NOMO-1 treated with DMSO at 0.1 percent for 48 hours (cell line): ENCODE results near the gene PPP1R13B.
A peak's percentile ranks its signal among the peaks of the same experiment; 100 is the strongest.
"Not testable (repeated sequence)": the region's sequence is repeated elsewhere in the genome, so short reads cannot be mapped to it uniquely, and the experiment has no call there.

Experiments
- DNase-seq: peaks from one replicate; lab custom pipeline; 2025; ENCODE audit not compliant: unreplicated experiment; lab: John Stamatoyannopoulos, UW

PPP1R13B gene

GRCh38 chr14:103801459-103801858 is 45.9 kb downstream of the PPP1R13B start:
- peak; percentile 77 for DNase-seq

- not testable (repeated sequence) for DNase-seq
Observed at GRCh38 chr14:103793192-103793591, 54.2 kb downstream of the PPP1R13B start.

GRCh38 chr14:103788086-103788485 is 59.3 kb downstream of the PPP1R13B start:
- DNase-seq: no peak

DNA sequence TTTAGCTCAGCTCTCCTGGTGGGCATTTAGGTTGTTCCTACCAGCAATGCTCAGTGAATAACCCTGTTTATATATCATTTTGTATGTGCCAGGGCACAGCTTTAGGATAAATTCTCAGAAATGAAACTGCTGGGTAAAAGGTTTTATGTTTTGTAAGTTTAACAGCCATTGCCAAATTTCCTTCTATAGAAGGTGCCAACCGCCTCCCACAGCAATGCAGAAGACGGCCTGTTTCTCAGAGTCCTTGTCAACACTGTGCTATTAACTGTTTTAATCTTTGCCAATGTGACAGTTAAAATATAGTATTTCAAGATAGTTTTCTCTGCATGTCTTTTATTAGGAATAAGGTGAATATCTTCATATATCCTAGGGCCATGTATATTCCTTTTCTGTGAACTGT is 65.0 kb downstream of the PPP1R13B start:
- DNase-seq: no peak

DNA sequence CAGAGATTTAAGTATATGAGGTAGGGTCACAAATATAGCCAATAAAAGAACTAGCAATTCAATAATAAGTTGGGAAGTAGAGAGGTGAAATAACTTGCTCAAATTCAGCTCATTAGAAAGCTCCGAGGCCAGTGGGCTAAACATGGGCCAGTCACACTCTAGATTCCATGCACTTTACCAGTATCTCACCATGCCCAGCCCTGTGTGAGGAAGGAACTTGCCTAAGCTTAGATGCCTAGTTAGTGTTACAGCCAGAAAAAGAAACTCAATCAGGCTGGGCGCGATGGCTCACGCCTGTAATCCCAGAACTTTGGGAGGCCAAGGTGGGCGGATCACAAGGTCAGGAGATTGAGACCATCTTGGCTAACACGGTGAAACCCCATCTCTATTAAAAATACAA is 71.1 kb downstream of the PPP1R13B start:
- not testable (repeated sequence) for DNase-seq

DNA sequence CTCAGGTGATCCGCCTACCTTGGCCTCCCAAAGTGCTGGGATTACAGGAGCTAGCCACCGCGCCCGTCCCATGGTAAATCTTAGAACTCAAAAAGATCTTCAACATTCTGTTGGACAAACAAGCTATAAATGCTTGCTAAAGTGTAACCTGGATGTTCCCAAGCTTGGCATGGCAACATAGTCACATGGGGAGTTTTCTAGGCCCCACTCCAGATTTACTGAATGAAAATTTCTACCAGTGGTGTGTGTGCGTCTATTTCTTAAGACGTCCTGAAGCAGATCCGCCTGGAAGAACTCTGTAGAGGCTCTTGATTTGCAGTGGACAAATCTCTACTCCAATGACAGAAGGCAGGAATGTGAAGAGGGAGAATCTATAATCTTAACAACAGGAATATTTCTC is 71.9 kb downstream of the PPP1R13B start:
- DNase-seq: no peak

GRCh38 chr14:103773521-103773920 is 73.9 kb downstream of the PPP1R13B start:
- DNase-seq: no peak

GRCh38 chr14:103772078-103772712 is 75.2 kb downstream of the PPP1R13B start:
- DNase-seq: no peak

DNA sequence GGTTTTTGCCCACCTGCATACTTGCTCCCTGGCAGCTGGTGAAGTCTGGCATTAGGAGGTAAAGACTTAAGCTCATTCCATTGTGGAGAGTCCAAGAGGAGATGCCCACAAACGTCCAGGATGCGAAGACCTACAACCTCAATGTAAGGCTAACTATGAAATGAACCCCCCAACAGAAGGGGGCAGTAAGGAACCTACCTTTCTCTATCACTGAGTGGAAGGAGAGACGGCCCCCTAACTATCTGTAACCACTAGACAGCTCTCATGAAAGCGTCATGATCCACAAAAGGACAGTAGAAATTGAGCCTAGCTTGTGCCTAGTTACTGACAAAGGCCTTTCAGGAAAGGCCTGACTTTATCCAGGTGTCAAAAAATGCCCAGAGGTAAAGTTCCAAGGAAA is 76.5 kb downstream of the PPP1R13B start:
- DNase-seq: no peak

DNA sequence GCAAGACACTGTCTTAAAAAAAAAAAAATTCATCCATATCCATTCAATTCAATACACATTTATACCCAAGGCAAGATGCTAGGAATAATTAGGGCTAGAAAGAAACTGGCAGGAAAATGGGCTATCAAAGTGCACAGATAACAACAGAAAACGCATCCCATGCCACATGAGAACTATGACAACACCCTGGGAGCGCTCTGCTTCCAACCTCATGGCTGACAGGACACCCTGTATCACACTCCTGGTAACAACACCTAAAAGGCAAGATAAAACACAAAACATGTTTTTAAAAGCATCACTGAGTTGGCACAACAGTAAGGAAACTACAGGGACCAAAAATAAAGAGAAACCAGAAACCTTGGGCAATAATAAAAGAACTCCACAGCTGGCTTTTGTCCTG is 76.9 kb downstream of the PPP1R13B start:
- DNase-seq: no peak

GRCh38 chr14:103767336-103767894 is 80.0 kb downstream of the PPP1R13B start:
- DNase-seq: no peak

- no peak for DNase-seq
Observed at GRCh38 chr14:103765526-103765925, 81.8 kb downstream of the PPP1R13B start.

GRCh38 chr14:103763730-103764488 is 83.5 kb downstream of the PPP1R13B start:
- DNase-seq: no peak

DNA sequence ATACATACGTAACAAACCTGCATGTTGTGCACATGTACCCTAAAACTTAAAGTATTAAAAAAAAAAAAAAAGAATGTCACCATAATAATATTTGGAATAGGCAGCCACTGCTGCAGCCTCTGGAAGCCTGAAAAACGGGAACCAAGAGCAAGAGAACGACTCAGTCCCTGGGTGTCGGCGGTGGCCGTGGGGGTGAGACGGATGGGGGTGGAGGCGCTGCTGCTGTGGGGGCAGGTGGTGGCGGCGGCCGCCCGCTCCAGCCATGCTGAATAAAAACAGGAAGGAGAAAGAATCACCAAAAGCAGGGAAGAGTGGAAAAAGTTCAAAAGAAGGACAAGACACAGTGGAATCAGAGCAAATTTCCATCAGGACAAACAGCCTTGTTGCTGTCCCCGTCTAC is 84.8 kb downstream of the PPP1R13B start:
- DNase-seq: peak; percentile 4

DNA sequence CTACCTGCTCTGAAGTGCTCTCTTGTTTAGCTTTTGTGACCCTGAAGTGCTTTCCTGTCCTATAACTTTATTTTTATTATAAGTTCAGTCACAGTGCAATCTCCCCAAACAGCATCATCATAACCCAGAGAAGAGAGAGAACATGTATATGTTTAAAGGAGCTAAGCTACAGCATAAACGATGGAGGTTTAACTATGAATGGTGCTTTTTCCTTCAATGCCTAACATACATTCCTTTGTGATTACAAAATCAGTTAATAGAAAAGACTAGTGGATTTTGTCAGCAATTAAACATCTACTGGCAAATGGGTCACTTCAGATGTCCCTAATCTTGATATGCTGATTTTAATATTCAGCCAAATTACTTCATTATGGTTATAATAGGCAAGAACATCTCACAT is 85.3 kb downstream of the PPP1R13B start:
- no peak for DNase-seq

DNA sequence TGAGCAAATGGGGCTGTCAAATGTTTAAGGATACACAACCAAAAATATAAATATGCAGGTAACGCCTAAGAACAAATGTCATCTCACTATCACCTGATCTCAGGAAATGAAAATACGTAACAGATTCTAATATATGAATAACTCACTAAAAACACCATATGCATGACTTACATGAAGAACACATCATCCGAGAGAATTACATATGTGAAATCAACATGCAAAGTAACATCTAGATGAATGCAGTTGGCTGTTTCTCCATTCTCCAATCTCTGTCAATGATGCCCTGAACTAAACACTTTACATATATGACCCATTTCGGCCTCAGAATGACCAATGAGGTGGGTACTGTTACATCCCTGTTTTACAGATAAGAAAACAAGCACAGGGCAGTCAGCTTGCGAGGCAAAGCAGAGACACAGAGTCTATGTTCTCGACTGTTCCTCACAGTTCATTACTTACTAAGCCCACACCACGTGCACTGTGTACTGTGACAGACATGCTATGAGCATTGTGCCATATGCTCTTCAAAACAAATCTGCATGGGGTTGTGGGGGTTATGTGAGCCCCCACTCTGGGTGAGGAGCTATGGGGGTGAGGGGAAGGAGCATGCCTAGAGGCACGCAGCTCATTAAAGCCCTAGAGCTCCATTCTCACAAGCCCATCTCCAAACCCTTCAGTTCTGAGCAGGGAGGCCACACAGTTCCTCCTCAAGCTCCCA is 89.2 kb downstream of the PPP1R13B start:
- no peak for DNase-seq

- no peak for DNase-seq
Observed at GRCh38 chr14:103755060-103755459, 92.3 kb downstream of the PPP1R13B start.

GRCh38 chr14:103753774-103754173 is 93.6 kb downstream of the PPP1R13B start:
- no peak for DNase-seq

DNA sequence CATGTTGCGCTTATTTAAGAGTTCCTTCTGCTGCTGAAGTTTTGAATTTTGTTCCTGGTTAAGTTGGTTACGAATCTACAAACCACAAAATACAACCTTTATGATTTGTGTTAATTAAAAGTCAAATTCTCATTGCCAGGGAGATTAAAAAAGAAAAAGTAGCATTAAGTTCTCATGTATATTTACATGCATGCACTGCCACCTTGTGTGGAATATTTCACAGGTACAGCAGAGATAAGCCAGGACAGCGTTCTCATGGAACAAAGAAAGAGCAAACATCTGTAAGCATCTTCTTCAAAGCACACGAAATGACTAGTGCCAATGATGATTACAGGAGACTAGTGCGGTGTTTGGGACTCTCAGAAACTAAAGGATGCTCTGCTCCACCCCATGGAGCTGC is 97.5 kb downstream of the PPP1R13B start:
- no peak for DNase-seq

GRCh38 chr14:103749452-103749851 is 97.9 kb downstream of the PPP1R13B start:
- no peak for DNase-seq

DNA sequence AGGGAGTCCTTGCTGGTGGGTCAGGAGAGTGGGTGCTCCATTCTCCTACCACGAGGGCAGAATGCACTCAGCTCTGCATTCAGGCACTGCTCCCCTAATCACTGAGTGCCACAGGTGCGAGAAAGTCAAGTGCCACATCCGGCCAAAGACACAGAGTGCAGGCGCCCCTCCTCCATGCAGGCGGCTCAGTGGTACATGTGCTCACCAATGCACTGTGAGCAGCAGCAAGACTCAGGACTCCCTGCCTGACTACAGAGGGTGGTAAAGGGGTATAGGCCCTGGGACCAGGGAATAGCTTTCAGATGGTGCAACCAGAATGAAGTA is 98.9 kb downstream of the PPP1R13B start:
- DNase-seq: no peak

DNA sequence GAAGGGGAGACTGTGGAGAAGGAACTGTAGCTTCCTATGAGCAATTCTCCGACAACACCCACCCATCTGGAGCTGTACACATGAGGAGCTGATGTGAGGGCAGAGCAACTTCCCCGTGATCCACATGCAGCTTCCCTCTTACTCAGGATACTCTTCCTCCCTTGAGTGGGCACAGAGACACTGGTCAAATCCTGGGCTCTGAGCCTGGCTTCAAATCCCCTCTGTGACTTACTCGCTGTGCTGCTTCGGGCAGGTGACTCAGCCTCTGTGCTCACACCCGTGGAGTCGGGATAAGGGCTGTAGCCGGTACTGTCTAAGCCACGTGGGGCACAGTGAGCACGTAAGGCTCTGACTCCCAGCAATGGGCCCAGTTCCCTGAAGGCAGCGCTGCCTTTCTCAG is 100.7 kb downstream of the PPP1R13B start:
- DNase-seq: no peak
